ENCODE measurements around the gene RNF13.

RNF13 gene

GRCh38 chr3:150006794-150007193 lies 193.8 kb downstream of the RNF13 start:
- DNase-seq = no peak

Measured in activated effector memory CD4-positive, alpha-beta T cell treated with Interleukin-2 at 50 U/mL for 16 hours (primary cell).